GM23248 (cell line): Measurements from ENCODE around the gene ASB2. TPM values are rescaled to one million over a fixed set of nuclear protein-coding genes. Genes with fewer than 3 reads are reported as not detected.

Source experiments
- DNase-seq: peaks from one replicate; pipeline ENCODE4 v3.0.0-alpha.2; 2015
- H2AFZ ChIP-seq: fragments of 200-600 bp; sonication (generic); 2 replicates; pipeline ENCODE4 v1.6.1; 2016; ENCODE audit warnings: antibody characterized with exemption
- H3F3A ChIP-seq: fragments of 200-600 bp; sonication (generic); 2 replicates; pipeline ENCODE4 v1.6.1; 2016; ENCODE audit warnings: mild to moderate bottlenecking, antibody characterized with exemption, mixed run types; ENCODE audit not compliant: insufficient read depth
- H3K27ac ChIP-seq: fragments of 200-600 bp; sonication (generic); 2 replicates; pipeline ENCODE4 v1.5.1; 2016; ENCODE audit warnings: mild to moderate bottlenecking
- H3K27me3 ChIP-seq: fragments of 200-600 bp; sonication (generic); replicated peaks from 2 replicates; pipeline ENCODE4 v1.6.1; 2016; ENCODE audit warnings: mild to moderate bottlenecking; ENCODE audit not compliant: insufficient read depth
- H3K36me3 ChIP-seq: fragments of 200-600 bp; sonication (generic); 2 replicates; pipeline ENCODE4 v1.6.1; 2016; ENCODE audit warnings: low read depth, mild to moderate bottlenecking
- H3K4me1 ChIP-seq: fragments of 200-600 bp; sonication (generic); 2 replicates; pipeline ENCODE4 v1.6.1; 2016; ENCODE audit warnings: mild to moderate bottlenecking; ENCODE audit not compliant: insufficient read depth
- H3K4me2 ChIP-seq: fragments of 200-600 bp; sonication (generic); one replicate; pipeline ENCODE4 v1.6.1; 2016; ENCODE audit warnings: mild to moderate bottlenecking; ENCODE audit not compliant: unreplicated experiment
- H3K4me3 ChIP-seq: fragments of 200-600 bp; sonication (generic); 2 replicates; pipeline ENCODE4 v1.5.1; 2016; ENCODE audit warnings: mild to moderate bottlenecking
- H3K79me2 ChIP-seq: fragments of 200-600 bp; sonication (generic); 2 replicates; pipeline ENCODE4 v1.6.1; 2016; ENCODE audit warnings: mild to moderate bottlenecking; ENCODE audit not compliant: insufficient read depth
- H3K9ac ChIP-seq: fragments of 200-600 bp; sonication (generic); 2 replicates; pipeline ENCODE4 v1.6.1; 2016; ENCODE audit warnings: mild to moderate bottlenecking
- H3K9me2 ChIP-seq: fragments of 200-600 bp; sonication (generic); 2 replicates; pipeline ENCODE4 v1.6.1; 2016; ENCODE audit warnings: mixed run types, mild to moderate bottlenecking, moderate library complexity; ENCODE audit not compliant: insufficient read depth
- H3K9me3 ChIP-seq: fragments of 200-600 bp; sonication (generic); one replicate; pipeline ENCODE4 v1.6.1; 2017; ENCODE audit warnings: low read depth
- H4K20me1 ChIP-seq: fragments of 200-600 bp; sonication (generic); 2 replicates; pipeline ENCODE4 v1.6.0; 2016; ENCODE audit not compliant: insufficient read depth
- EZH2 ChIP-seq: fragments of 200-600 bp; sonication (generic); IDR thresholded peaks from 2 replicates; pipeline ENCODE4 v1.6.1; 2018; ENCODE audit warnings: antibody characterized with exemption, mild to moderate bottlenecking; ENCODE audit not compliant: insufficient read depth, poor library complexity, severe bottlenecking
- EZH2phosphoT487 ChIP-seq: fragments of 200-600 bp; sonication (generic); IDR thresholded peaks from 2 replicates; pipeline ENCODE4 v1.6.1; 2018; ENCODE audit warnings: antibody characterized with exemption, moderate library complexity, mild to moderate bottlenecking, low read depth; ENCODE audit not compliant: insufficient read depth
- WGBS, 2 experiments: methylation state at CpG; one replicate each; pipeline ENCODE4 v1.1.6; 2015 to 2017; ENCODE audit warnings: low lambda C conversion rate in 2 of 2, low coverage in 1 of 2; ENCODE audit errors: missing lambda C conversion rate in 2 of 2; 5-methylcytosine and 5-hydroxymethylcytosine counted together
- in situ Hi-C: fragments of 300-500 bp; cut with MboI; formaldehyde crosslinking; loops from 2 replicates; pipeline ENCODE4 v1.15.0; 2020
- polyA plus RNA-seq: library from polyadenylated mRNA; unstranded; fragments of >200 nt; fragmentation: Nextera tagmentation; extraction: Ambion mirVana; gene quantifications from 2 replicates; pipeline ENCODE4 v1.2.1, GENCODE V29; 2016
- total RNA-seq: library from RNA; depleted of rRNA; stranded (reverse); fragments of >200 nt; shearing (Covaris generic); gene quantifications from 2 replicates; pipeline ENCODE4 v1.2.3, GENCODE V29; 2014

Gene ASB2
- total and polyA plus RNA-seq, 2 experiments from 2014 or later: 0.06 TPM; not detected in 1

DNA sequence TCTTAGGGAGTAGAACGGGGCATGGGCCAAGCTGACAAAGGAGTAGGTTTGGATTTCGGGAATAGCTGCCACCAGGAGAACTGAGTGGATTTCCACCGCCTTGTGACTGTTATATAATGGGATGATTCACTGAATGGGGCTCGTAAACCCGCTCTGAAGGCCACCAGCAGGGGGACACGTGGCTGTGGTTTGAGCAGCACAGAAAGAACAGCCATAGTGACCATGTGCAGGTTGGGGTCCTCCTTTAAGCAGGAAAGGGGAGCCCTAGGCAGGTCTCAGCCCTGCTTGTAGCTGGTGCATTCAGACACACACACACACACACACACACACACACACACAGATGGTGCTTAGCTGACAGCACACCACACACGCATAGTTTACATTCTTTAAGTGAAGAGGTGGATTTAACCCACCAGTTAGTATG lies 8.6 kb upstream of the ASB2 start:
- Histone ChIP-seq H3K9me3 (no peaks in the 10 kb centered on the region), H3K4me3 (no peak overlapping the region), H3F3A (peaks cover 8% of the 10 kb centered on the region; the same call in 1 of the 2 replicates), H3K9me2 (no peaks in the 10 kb centered on the region), H3K36me3 (no peaks in the 10 kb centered on the region), H3K4me2 (peak overlapping the region; percentile 36), H3K4me1 (peaks cover 20% of the 10 kb centered on the region), H3K79me2 (no peaks in the 10 kb centered on the region), H3K27me3 (no peaks in the 10 kb centered on the region), H3K27ac (peak overlapping the region; percentile 17; the same call in 1 of the 2 replicates), H2AFZ (no peak overlapping the region), H4K20me1 (no peaks in the 10 kb centered on the region), H3K9ac (no peak overlapping the region)
- TF ChIP-seq EZH2 (no peak), EZH2phosphoT487 (no peak)
- WGBS, 2 experiments: 3 to 8% methylated on average over 7 of the region's 7 CpGs
- DNase-seq: peak; percentile 85
- in situ Hi-C loops: no loop called here

- DNase-seq: peak; percentile 84
- Histone ChIP-seq H3K36me3 (no peaks in the 10 kb centered on the region), H3K79me2 (no peaks in the 10 kb centered on the region), H3K27ac (0 out of 2 replicates have a peak overlapping the region, but pooled peaks have one; percentile 0), H3K9me3 (no peaks in the 10 kb centered on the region), H3K27me3 (no peaks in the 10 kb centered on the region), H3K4me3 (no peak overlapping the region), H3K4me2 (no peak overlapping the region), H3K9me2 (no peaks in the 10 kb centered on the region), H4K20me1 (no peaks in the 10 kb centered on the region), H3K9ac (no peak overlapping the region), H3F3A (peaks cover 8% of the 10 kb centered on the region; the same call in 1 of the 2 replicates), H2AFZ (no peak overlapping the region), H3K4me1 (peaks cover 20% of the 10 kb centered on the region)
- 26 to 32% methylated on average over 3 of the region's 3 CpGs for WGBS, 2 experiments
- in situ Hi-C loops: no loop called here
- TF ChIP-seq EZH2phosphoT487 (no peak), EZH2 (no peak)
Measured at GRCh38 chr14:93984070-93984469, 7.7 kb upstream of the ASB2 start.

DNA sequence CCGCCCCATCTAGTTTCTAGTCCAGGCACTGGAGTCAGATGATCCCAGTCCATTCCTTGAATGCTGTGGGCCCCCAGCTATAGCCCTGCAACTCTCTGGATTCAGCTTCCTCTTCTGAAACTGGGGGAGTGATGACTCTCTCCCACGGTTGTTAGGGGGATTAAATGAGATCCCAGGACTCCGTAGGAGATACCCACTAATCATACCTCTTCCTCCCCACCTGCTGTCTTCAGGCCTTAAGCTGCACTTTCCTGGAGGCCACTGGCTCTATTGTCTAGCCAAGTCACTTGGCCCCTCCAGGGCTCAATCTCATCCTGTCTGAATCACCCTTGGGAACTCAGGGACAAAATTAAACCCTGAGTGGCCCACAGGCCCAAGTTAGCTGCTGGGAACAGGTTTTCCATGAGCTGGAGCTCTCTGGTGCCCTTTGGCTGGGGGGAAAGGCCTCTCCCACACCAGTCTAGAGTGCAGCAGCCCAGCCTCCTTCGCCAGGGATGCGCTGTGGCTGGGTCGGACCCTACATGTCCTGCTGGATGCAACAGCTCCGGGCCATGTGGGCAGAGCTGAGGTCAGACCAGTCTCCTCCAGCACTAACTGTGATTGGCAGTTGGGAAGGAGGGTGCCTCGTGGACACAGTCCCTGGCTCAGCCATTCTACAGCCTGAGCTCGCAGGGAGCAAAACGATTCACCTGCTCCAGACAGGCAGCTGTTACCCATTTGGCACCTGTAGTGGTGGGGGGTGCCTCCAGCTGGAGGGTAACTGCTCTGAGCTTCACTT lies 6.0 kb upstream of the ASB2 start:
- 0 out of 2 replicates have a peak, but pooled peaks cover 2% of the 10 kb centered on the region for H3K27me3 ChIP-seq
- no peaks in the 10 kb centered on the region for H3K9me2 ChIP-seq
- in situ Hi-C loops: no loop called here
- H3K4me3 ChIP-seq: no peak overlapping the region
- H3K79me2 ChIP-seq: no peaks in the 10 kb centered on the region
- H3K36me3 ChIP-seq: no peaks in the 10 kb centered on the region
- H3F3A ChIP-seq: peaks cover 8% of the 10 kb centered on the region; the same call in 1 of the 2 replicates
- no peak overlapping the region for H3K9ac ChIP-seq
- H3K4me1 ChIP-seq: peaks cover 20% of the 10 kb centered on the region
- H4K20me1 ChIP-seq: no peaks in the 10 kb centered on the region
- TF ChIP-seq EZH2 (no peak), EZH2phosphoT487 (no peak)
- H3K4me2 ChIP-seq: no peak overlapping the region
- no peak overlapping the region for H3K27ac ChIP-seq
- 80 to 86% methylated on average over 10 of the region's 10 CpGs for WGBS, 2 experiments
- no peak overlapping the region for H2AFZ ChIP-seq
- DNase-seq: no peak
- no peaks in the 10 kb centered on the region for H3K9me3 ChIP-seq

DNA sequence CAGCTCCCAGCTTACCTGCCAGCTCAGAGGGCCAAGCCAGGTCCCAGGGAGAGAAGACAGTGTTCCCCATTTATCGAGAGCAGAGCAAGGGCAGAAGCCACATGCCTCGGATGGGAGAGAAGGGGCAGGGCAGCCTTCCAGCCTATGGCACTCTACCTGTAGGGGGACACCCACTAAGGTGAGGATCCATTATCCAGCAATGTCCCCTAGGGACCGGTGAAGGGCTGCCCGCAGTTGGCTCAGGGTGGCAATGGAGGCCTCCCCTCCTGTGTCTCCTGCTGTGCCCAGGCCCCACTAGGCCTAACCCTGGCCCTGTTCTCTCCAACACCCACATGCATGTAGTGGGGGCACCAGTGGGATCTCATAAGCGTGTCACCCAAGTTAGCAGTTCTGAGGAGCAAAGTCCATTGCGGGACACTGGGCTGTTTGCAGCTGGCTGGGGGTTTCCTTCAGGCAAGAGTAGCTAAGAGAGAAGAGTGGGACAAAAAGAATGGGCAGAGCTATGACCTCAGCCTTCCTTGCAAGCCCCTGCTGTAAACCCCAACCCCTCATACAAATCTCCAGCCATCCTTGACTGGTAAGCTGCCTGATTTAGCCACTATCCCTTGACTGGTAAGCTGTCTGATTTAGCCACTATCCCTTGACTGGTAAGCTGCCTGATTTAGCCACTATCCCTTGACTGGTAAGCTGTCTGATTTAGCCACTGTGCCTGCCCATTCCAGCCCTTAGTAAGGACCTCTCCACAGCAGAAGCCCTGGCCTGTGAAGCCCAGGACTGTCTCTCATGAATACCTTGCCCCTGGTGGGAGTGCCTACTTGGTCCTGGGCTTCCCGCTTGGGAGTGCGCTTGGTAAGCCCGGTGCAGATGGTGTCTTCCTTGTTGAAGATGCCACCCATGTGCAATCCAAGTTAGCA lies 5.2 kb upstream of the ASB2 start:
- Histone ChIP-seq H3F3A (peaks cover 8% of the 10 kb centered on the region; the same call in 1 of the 2 replicates), H2AFZ (no peak overlapping the region), H3K36me3 (no peaks in the 10 kb centered on the region), H3K9me3 (no peaks in the 10 kb centered on the region), H3K27ac (no peak overlapping the region), H3K4me1 (peaks cover 20% of the 10 kb centered on the region), H3K4me2 (no peak overlapping the region), H3K27me3 (0 out of 2 replicates have a peak, but pooled peaks cover 10% of the 10 kb centered on the region), H3K9me2 (no peaks in the 10 kb centered on the region), H3K4me3 (no peak overlapping the region), H3K79me2 (no peaks in the 10 kb centered on the region), H3K9ac (no peak overlapping the region), H4K20me1 (no peaks in the 10 kb centered on the region)
- no peak for DNase-seq
- TF ChIP-seq EZH2: no peak
- TF ChIP-seq EZH2phosphoT487: no peak
- 90% methylated on average over 8 to 9 of the region's 9 CpGs for WGBS, 2 experiments
- in situ Hi-C loops: no loop called here
